NCI-H2196 (cell line): ENCODE data around the gene MYOZ2.

Experiments
- DNase-seq: peaks from one replicate; lab custom pipeline; 2025; ENCODE audit not compliant: unreplicated experiment; lab: John Stamatoyannopoulos, UW

The MYOZ2 gene

GRCh38 chr4:119237201-119237600 lies 101.6 kb downstream of the MYOZ2 start:
- DNase-seq: no peak
